Kidney (tissue), 14 donors: ENCODE data around the gene ETDA. TPM values are rescaled to one million over a fixed set of nuclear protein-coding genes. Genes with fewer than 3 reads are reported as not detected.

Source experiments
- DNase-seq, 5 donors: peaks; one replicate each; pipeline ENCODE4 v3.0.0-alpha.2; 2013 to 2020
- FAIRE-seq: peaks from 2 replicates; lab custom pipeline; 2012; peaks lifted over from hg19 to GRCh38; lab: Jason Lieb, UNC
- H3K27ac ChIP-seq, 2 donors: one replicate each; pipeline ENCODE4 v1.7.0; 2013; ENCODE audit warnings: low read depth in 2 of 2, low read length in 2 of 2, inconsistent platforms in 1 of 2
- H3K27me3 ChIP-seq: one replicate; pipeline ENCODE4 v1.7.1; 2013; ENCODE audit warnings: low read length, inconsistent platforms; ENCODE audit not compliant: control insufficient read depth, insufficient read depth
- H3K36me3 ChIP-seq, 3 donors: one replicate each; pipeline versions ENCODE4 v1.7.0 to v1.7.1; 2013; ENCODE audit warnings: low read length in 3 of 3, control low read depth in 1 of 3, inconsistent platforms in 1 of 3; ENCODE audit not compliant: insufficient read depth in 3 of 3, control insufficient read depth in 2 of 3
- H3K4me1 ChIP-seq, 3 donors: one replicate each; pipeline versions ENCODE4 v1.7.0 to v1.7.1; 2013; ENCODE audit warnings: low read length in 3 of 3, inconsistent platforms in 1 of 3, low read depth in 1 of 3; ENCODE audit not compliant: control insufficient read depth in 2 of 3, insufficient read depth in 2 of 3
- H3K4me3 ChIP-seq, 3 donors: one replicate each; pipeline versions ENCODE4 v1.7.0 to v1.8.1; 2013; ENCODE audit warnings: low read length in 3 of 3, control low read depth in 1 of 3, inconsistent platforms in 1 of 3
- H3K9ac ChIP-seq, 3 donors: one replicate each; pipeline versions ENCODE4 v1.7.0 to v1.7.1; 2013; ENCODE audit warnings: low read length in 3 of 3, control low read depth in 1 of 3, inconsistent platforms in 1 of 3
- H3K9me3 ChIP-seq, 3 donors: one replicate each; pipeline versions ENCODE4 v1.7.0 to v1.7.1; 2013; ENCODE audit warnings: low read length in 3 of 3, control low read depth in 1 of 3, inconsistent platforms in 1 of 3; ENCODE audit not compliant: control insufficient read depth in 2 of 3, insufficient read depth in 1 of 3
- intact Hi-C: fragments of 100-400 bp; cut with DNase I; formaldehyde crosslinking; loops from one replicate; pipeline ENCODE4 v1.11.1; 2022
- polyA plus RNA-seq: library from polyadenylated mRNA; stranded (reverse); fragments of 350-450 nt; fragmentation: Illumina TruSeq; extraction: RNeasy Lipid Tissue Mini Kit (QIAGEN cat#74804); gene quantifications from one replicate; pipeline ENCODE4 v1.2.3, GENCODE V29; 2014; ENCODE audit warnings: low read depth, low replicate concordance; ENCODE audit not compliant: insufficient read depth
- total RNA-seq: library from RNA; stranded (reverse); fragmentation: NEBNext Ultra II Directional; extraction: Animal tissue kit (Norgen Biotek cat#: 25700); gene quantifications from one replicate; pipeline ENCODE4 v1.2.1, GENCODE V29; 2021
- TF ChIP-seq, protein P1 (sequence below): IDR thresholded peaks from 3 replicates; pipeline ENCODE4 v1.5.1; 2012; ENCODE audit warnings: mild to moderate bottlenecking, moderate library complexity, borderline replicate concordance; ENCODE audit not compliant: insufficient read depth; ENCODE audit errors: extremely low read depth
- donor health status: control.
- donor health status: control.
- donor health status: control.
- donor health status: control.
- donor health status: control.
- donor health status: DM: yes; HTN: yes; CAD: no.
- donor health status: Normal renal cell carcinoma (clear cell type).

Gene ETDA
- total and polyA plus RNA-seq, 2 donors from 2014 or later: not detected

DNA sequence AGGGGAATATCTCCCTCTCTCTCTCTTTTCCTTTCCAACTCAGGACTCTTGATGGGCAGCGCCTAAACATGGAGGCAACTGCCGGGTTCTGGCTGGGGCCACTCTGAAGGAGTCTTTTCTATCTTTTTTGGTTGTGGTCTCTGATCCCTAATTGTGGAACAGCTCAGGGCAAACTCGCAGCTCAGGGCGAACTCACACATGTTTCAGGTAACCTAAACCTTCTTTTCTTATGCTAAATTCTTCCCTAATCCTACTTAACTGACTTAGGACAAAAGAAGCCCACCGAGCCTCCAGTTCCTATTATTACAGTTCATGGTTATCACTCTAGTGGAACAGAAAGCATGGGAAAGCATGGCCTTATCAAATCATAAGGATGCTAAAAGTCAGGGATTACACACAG lies 21.3 kb downstream of the ETDA start:
- intact Hi-C loops: no loop called here
- Histone ChIP-seq H3K36me3 (no peaks in the 10 kb centered on the region), H3K4me3 (no peak overlapping the region), H3K27ac (no peak overlapping the region), H3K4me1 (no peaks in the 10 kb centered on the region), H3K27me3 (no peaks in the 10 kb centered on the region), H3K9me3 (peaks cover 0 to 6% (median under 1%) of the 10 kb centered on the region in 3 donors), H3K9ac (no peak overlapping the region)
- FAIRE-seq (no peak), DNase-seq (no peak)
- TF ChIP-seq, protein P1, sequence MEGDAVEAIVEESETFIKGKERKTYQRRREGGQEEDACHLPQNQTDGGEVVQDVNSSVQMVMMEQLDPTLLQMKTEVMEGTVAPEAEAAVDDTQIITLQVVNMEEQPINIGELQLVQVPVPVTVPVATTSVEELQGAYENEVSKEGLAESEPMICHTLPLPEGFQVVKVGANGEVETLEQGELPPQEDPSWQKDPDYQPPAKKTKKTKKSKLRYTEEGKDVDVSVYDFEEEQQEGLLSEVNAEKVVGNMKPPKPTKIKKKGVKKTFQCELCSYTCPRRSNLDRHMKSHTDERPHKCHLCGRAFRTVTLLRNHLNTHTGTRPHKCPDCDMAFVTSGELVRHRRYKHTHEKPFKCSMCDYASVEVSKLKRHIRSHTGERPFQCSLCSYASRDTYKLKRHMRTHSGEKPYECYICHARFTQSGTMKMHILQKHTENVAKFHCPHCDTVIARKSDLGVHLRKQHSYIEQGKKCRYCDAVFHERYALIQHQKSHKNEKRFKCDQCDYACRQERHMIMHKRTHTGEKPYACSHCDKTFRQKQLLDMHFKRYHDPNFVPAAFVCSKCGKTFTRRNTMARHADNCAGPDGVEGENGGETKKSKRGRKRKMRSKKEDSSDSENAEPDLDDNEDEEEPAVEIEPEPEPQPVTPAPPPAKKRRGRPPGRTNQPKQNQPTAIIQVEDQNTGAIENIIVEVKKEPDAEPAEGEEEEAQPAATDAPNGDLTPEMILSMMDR: no peak

DNA sequence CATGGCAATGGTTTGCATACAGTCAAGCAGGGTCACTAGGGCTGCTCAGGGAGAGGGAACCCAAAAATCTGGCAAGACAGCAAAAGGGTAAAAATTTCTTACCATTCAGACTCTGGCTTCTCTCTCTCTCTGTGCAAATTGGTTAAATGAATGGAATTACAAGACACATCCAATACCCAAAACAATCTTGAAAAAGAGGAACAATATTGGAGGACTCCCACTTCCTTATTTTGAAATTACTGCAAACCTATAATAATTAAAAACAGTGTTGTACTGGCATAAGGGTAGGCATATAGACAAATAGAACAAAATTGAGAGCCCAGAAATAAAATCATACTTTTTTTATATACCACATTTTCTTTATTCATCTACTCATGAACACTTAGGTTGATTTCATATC lies 24.1 kb downstream of the ETDA start:
- DNase-seq (no peak), FAIRE-seq (no peak)
- H3K9ac ChIP-seq: no peak overlapping the region
- H3K4me3 ChIP-seq: no peak overlapping the region
- no peak overlapping the region for H3K27ac ChIP-seq
- TF ChIP-seq, protein P1: no peak
- no peaks in the 10 kb centered on the region for H3K4me1 ChIP-seq
- H3K27me3 ChIP-seq: no peaks in the 10 kb centered on the region
- H3K36me3 ChIP-seq: no peaks in the 10 kb centered on the region
- H3K9me3 ChIP-seq: peaks cover 0 to 3% (median 0%) of the 10 kb centered on the region in 3 donors
- intact Hi-C loops: no loop called here

DNA sequence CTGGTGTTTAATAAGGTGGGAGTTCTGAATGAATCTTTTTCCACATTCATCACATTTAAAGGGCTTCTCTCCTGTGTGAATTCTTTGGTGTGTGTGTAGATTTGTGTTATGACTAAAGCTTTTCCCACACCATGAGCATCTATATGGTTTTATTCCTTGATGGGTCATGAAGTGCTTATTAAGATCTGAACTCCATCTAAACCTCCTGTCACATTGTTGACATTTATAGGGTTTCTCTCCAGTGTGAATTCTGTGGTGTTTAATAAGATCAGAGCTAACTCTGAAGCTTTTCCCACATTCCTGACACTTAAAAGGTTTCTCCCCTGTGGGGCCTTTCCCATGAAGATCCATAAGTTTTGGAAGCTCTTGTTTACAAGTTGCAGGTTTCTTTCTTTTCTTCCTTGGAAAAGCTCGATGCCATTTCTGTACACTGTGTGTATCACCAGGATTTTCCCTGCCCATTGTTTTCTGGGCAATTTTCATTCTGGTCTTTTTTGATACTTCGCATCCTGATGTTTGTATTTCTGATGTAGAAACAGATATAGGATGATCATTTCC lies 35.5 kb downstream of the ETDA start:
- Histone ChIP-seq H3K4me1 (no peaks in the 10 kb centered on the region), H3K4me3 (no peak overlapping the region), H3K9me3 (peaks cover 4 to 63% (median 29%) of the 10 kb centered on the region in 3 donors), H3K27ac (no peak overlapping the region), H3K9ac (no peak overlapping the region), H3K36me3 (peaks cover 0 to 6% (median 0%) of the 10 kb centered on the region in 3 donors), H3K27me3 (no peaks in the 10 kb centered on the region)
- FAIRE-seq (no peak), DNase-seq (no peak)
- TF ChIP-seq, protein P1: no peak
- intact Hi-C loops: no loop called here
